DND-41 (cell line): ENCODE results near the gene LCA5L.

Experiments
- CTCF ChIP-seq: IDR thresholded peaks from 2 replicates; pipeline ENCODE4 v1.5.1; 2012; ENCODE audit warnings: borderline replicate concordance, low read length, moderate library complexity, mild to moderate bottlenecking; ENCODE audit not compliant: poor library complexity, severe bottlenecking; ENCODE audit errors: extremely low read depth
- EZH2 ChIP-seq: IDR thresholded peaks from 3 replicates; pipeline ENCODE4 v1.6.1; 2012; ENCODE audit warnings: borderline replicate concordance, low read depth, mild to moderate bottlenecking, moderate library complexity, low read length, inconsistent platforms; ENCODE audit not compliant: severe bottlenecking

DNA sequence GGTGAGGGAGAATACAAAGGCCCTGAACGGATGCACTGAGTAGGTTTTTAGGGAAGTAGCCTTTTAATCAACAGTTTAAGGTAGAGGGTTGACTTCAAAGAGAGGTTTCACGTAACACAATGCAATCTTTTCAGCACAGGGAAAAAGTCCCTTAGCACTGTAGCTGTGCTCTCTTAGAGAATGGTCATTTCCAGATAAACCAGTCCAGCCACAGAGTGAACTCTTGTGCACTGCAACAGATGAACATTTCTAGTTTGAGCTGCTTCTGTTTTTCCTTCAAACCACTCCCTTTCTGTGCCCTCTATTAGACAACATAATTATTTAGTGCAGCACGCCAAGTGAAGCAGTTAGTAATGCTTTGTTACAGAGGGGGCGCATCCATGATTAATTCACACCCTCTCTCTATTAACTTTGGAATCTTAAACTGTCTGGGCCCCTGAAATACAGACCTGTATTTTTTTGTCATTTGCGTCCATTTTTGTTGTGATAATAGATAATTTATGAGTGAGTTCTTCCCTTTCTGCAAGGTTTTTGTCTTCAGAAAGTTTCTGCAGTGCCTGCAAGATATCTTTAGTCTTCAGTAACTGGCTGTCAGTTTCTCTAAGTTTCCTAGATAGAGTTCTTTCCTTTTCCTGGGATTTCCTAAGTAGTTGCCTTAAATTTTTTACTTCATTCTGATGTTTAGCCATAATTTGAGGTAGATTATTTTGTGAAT is 22.9 kb downstream of the LCA5L start:
- TF ChIP-seq CTCF, result no peak
- TF ChIP-seq EZH2, result no peak
